A549 (cell line): ENCODE data around the gene NDUFB2. TPM values are rescaled to one million over a fixed set of nuclear protein-coding genes. Genes with fewer than 3 reads are reported as not detected.

Experiments used
- ATAC-seq, 2 experiments: fragments of 200-7000 bp in 1 of 2; fragments of >200 bp in 1 of 2; cut with Nextera tagmentation in 1 of 2; cut with Tn5 transposase in 1 of 2; 3 replicates each; pipeline versions ENCODE4 v1.8.0 to v1.9.1; 2018 to 2020; ENCODE audit warnings: mild to moderate bottlenecking in 1 of 2, moderate library complexity in 1 of 2
- CTCF ChIA-PET: fragments of 300-600 bp; sonication (Branson Sonifier 250); formaldehyde crosslinking; extraction: SDS; loops from one replicate; lab custom pipeline; 2021; ENCODE audit warnings: antibody characterized with exemption, inconsistent platforms; lab: Yijun Ruan, JAX
- POLR2A ChIA-PET: fragments of 350-600 bp; formaldehyde crosslinking; extraction: SDS; loops from one replicate; lab custom pipeline; 2021; ENCODE audit warnings: antibody characterized with exemption, inconsistent platforms; lab: Yijun Ruan, JAX
- DNase-seq, 2 experiments: peaks; one replicate each; pipeline versions ENCODE4 v3.0.0 to v3.0.0-alpha.2; 2011 to 2016; ENCODE audit warnings: low read depth in 1 of 2, low spot score in 1 of 2
- FAIRE-seq: peaks from 2 replicates; lab custom pipeline; 2011; peaks lifted over from hg19 to GRCh38; lab: Jason Lieb, UNC
- H3K27ac ChIP-seq, 2 experiments: fragments of >200 bp; sonication (Bioruptor Twin); formaldehyde crosslinking; 3 replicates each; pipeline ENCODE4 v1.5.1; 2016 to 2017
- H3K4me1 ChIP-seq: fragments of >200 bp; sonication (Bioruptor Twin); formaldehyde crosslinking; 3 replicates; pipeline ENCODE4 v1.6.1; 2016
- H3K4me2 ChIP-seq: fragments of >200 bp; sonication (Bioruptor Twin); formaldehyde crosslinking; 3 replicates; pipeline ENCODE4 v1.6.1; 2016
- H3K4me3 ChIP-seq: fragments of >200 bp; sonication (Bioruptor Twin); formaldehyde crosslinking; 3 replicates; pipeline ENCODE4 v1.5.1; 2016
- H3K9me3 ChIP-seq: fragments of >200 bp; sonication (Bioruptor Twin); formaldehyde crosslinking; 3 replicates; pipeline ENCODE4 v1.6.1; 2016
- CHD2 ChIP-seq: fragments of 150-350 bp; IDR thresholded peaks from 2 replicates; pipeline ENCODE4 v1.6.1; 2014; ENCODE audit warnings: low read length; ENCODE audit not compliant: partially characterized antibody
- EP300 ChIP-seq, 2 experiments: fragments of >200 bp; sonication (Bioruptor Twin); formaldehyde crosslinking; IDR thresholded peaks; 2 replicates in 1 of 2; 3 replicates in 1 of 2; pipeline ENCODE4 v1.6.1; 2016 to 2017
- KDM1A ChIP-seq: fragments of 200-600 bp; sonication (generic); IDR thresholded peaks from 2 replicates; pipeline ENCODE4 v1.6.1; 2016; ENCODE audit warnings: low read depth, mild to moderate bottlenecking
- MAZ ChIP-seq: fragments of 150-350 bp; IDR thresholded peaks from 2 replicates; pipeline ENCODE4 v1.6.1; 2014; ENCODE audit warnings: antibody characterized with exemption, low read depth, low read length, borderline replicate concordance
- RAD21 ChIP-seq, 2 experiments: fragments of >200 bp in 1 of 2; sonication (Bioruptor Twin) in 1 of 2; formaldehyde crosslinking in 1 of 2; IDR thresholded peaks in 1 of 2; conservative IDR thresholded peaks in 1 of 2; 2 replicates in 1 of 2; 3 replicates in 1 of 2; pipeline ENCODE4 v1.6.1; 2012 to 2018; ENCODE audit warnings: inconsistent platforms in 1 of 2
- SMC3 ChIP-seq: fragments of >200 bp; sonication (Bioruptor Twin); formaldehyde crosslinking; IDR thresholded peaks from 3 replicates; pipeline ENCODE4 v1.6.1; 2018; ENCODE audit warnings: inconsistent platforms
- TFCP2L1 ChIP-seq: fragments of 250-450 bp; sonication (Bioruptor Pico); IDR thresholded peaks from 2 replicates; pipeline ENCODE4 v1.5.0; 2021; ENCODE audit warnings: mild to moderate bottlenecking
- ZC3H11A ChIP-seq: fragments of 450-650 bp; IDR thresholded peaks from 2 replicates; pipeline ENCODE4 v1.6.1; 2014; ENCODE audit warnings: antibody characterized with exemption, mild to moderate bottlenecking
- ZFP36 ChIP-seq: fragments of 450-650 bp; IDR thresholded peaks from 2 replicates; pipeline ENCODE4 v1.6.1; 2014; ENCODE audit warnings: borderline replicate concordance; ENCODE audit not compliant: partially characterized antibody
- WGBS: methylation state at CpG from one replicate; pipeline ENCODE4 v1.1.6; 2017; ENCODE audit errors: missing lambda C conversion rate; 5-methylcytosine and 5-hydroxymethylcytosine counted together
- polyA plus RNA-seq, 4 experiments: library from polyadenylated mRNA; depleted of rRNA in 3 of 4; stranded (reverse); fragments of >200 nt; fragmentation: RNase III in 1 of 4; extraction: RNeasy Plus Mini Kit Qiagen cat#74134 plus additional on column Dnase treatment in 1 of 4; gene quantifications; 2 replicates in 3 of 4; 3 replicates in 1 of 4; pipeline ENCODE4 v1.2.3, GENCODE V29; 2011 to 2017
- TF ChIP-seq, protein P1 (sequence below): fragments of 150-350 bp; IDR thresholded peaks from 2 replicates; pipeline ENCODE4 v1.6.1; 2014; ENCODE audit warnings: low read depth, mild to moderate bottlenecking, low read length
- TF ChIP-seq, protein P2 (sequence below): fragments of >200 bp; sonication (Bioruptor Twin); formaldehyde crosslinking; IDR thresholded peaks from 3 replicates; pipeline ENCODE4 v1.5.1; 2016
- TF ChIP-seq, protein P3 (sequence below): IDR thresholded peaks from 2 replicates; pipeline ENCODE4 v1.6.1; 2012
- TF ChIP-seq, protein P4 (sequence below): fragments of 250-450 bp; sonication (Bioruptor Pico); IDR thresholded peaks from 2 replicates; pipeline ENCODE4 v1.5.0; 2020; ENCODE audit warnings: low read depth, mild to moderate bottlenecking, moderate library complexity

The NDUFB2 gene
- polyA plus RNA-seq, 2 of the 4 experiments (the other 2 are of a cell fraction): 370 to 381 TPM

DNA sequence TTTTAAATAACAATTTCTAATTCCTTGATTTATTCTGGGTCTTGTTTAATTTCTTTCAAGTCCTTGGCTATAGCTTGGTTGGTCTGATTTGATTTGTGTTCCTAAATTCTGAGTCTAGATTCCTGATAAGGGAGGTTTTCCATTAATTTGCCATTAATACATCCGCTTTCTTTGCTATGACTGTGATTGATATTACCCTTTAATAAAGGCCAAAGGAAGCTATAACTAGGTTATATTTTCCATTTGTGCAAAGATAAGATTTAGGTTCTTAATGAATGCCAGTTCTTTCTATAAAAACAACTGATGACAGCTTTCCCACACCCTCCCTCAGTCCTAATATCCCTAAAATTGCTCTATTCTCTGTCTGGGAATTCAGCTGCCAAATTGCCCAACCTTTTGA lies 28.2 kb downstream of the NDUFB2 start:
- ATAC-seq: no peak

DNA sequence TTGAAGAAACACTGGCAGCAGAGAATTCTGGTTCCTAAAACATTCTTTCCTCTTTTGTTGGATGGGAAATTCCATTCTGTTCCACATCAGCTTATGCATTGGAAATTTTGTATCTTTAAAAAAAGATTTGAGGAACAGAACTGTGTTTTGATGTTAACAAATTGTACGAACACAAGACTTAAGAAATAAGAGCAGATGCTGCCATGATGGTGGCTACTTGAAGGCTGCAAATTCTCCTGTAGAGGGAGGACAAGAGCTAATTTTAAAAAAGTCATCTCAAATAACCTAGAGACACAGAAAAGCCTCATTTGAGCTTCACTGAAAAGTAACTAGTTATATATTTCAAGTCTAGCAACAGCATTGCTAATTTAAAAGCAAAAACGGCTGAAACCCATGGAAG lies 29.8 kb downstream of the NDUFB2 start:
- TF ChIP-seq KDM1A (no peak), EP300 (IDR thresholded peaks at IDR 0.05) (no peak), SMC3 (peak; percentile 24; the same call in 1 of the 3 replicates), RAD21 (conservative IDR thresholded peaks at IDR 0.05 in 1 of 2, IDR thresholded peaks at IDR 0.05 in 1 of 2) (peak; percentile 39 to 57; a peak in 4 of 5 replicates)
- TF ChIP-seq, protein P1, sequence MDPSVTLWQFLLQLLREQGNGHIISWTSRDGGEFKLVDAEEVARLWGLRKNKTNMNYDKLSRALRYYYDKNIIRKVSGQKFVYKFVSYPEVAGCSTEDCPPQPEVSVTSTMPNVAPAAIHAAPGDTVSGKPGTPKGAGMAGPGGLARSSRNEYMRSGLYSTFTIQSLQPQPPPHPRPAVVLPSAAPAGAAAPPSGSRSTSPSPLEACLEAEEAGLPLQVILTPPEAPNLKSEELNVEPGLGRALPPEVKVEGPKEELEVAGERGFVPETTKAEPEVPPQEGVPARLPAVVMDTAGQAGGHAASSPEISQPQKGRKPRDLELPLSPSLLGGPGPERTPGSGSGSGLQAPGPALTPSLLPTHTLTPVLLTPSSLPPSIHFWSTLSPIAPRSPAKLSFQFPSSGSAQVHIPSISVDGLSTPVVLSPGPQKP: no peak
- TF ChIP-seq, protein P2, sequence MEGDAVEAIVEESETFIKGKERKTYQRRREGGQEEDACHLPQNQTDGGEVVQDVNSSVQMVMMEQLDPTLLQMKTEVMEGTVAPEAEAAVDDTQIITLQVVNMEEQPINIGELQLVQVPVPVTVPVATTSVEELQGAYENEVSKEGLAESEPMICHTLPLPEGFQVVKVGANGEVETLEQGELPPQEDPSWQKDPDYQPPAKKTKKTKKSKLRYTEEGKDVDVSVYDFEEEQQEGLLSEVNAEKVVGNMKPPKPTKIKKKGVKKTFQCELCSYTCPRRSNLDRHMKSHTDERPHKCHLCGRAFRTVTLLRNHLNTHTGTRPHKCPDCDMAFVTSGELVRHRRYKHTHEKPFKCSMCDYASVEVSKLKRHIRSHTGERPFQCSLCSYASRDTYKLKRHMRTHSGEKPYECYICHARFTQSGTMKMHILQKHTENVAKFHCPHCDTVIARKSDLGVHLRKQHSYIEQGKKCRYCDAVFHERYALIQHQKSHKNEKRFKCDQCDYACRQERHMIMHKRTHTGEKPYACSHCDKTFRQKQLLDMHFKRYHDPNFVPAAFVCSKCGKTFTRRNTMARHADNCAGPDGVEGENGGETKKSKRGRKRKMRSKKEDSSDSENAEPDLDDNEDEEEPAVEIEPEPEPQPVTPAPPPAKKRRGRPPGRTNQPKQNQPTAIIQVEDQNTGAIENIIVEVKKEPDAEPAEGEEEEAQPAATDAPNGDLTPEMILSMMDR: peak; percentile 40; the same call in 2 of the 3 replicates
- DNase-seq (peak; percentile 18 to 38), ATAC-seq (peak in 1 of 2 experiments; percentile 74; a peak in 2 of 6 replicates), FAIRE-seq (peak; percentile 68)
- no peaks in the 10 kb centered on the region for H3K4me1 ChIP-seq
- ChIA-PET POLR2A (no interaction called here), CTCF (interaction anchor here (0.6 to 1.6 kb wide), 12 partner anchors 9 to 807 kb away, joined by 3 to 9 read pairs (median 4); partner anchors contain the start of gene MRPS33)
- H3K4me3 ChIP-seq: no peak overlapping the region
- H3K4me2 ChIP-seq: no peak overlapping the region
- no peaks in the 10 kb centered on the region for H3K9me3 ChIP-seq
- no peak overlapping the region for H3K27ac ChIP-seq
- 50% methylated on average over 2 of the region's 2 CpGs for WGBS

More for the DNA sequence above, 28.2 kb downstream of the NDUFB2 start:
- WGBS: 92% methylated on average over 1 of the region's 1 CpG
- H3K4me3 ChIP-seq: no peak overlapping the region
- TF ChIP-seq, protein P3, sequence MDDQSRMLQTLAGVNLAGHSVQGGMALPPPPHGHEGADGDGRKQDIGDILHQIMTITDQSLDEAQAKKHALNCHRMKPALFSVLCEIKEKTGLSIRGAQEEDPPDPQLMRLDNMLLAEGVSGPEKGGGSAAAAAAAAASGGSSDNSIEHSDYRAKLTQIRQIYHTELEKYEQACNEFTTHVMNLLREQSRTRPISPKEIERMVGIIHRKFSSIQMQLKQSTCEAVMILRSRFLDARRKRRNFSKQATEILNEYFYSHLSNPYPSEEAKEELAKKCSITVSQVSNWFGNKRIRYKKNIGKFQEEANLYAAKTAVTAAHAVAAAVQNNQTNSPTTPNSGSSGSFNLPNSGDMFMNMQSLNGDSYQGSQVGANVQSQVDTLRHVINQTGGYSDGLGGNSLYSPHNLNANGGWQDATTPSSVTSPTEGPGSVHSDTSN: no peak
- TF ChIP-seq MAZ: no peak
- TF ChIP-seq, protein P2: no peak
- CTCF ChIA-PET: no interaction called here
- no peaks in the 10 kb centered on the region for H3K4me1 ChIP-seq
- H3K9me3 ChIP-seq: no peaks in the 10 kb centered on the region
- POLR2A ChIA-PET: no interaction called here
- H3K4me2 ChIP-seq: no peak overlapping the region
- FAIRE-seq (no peak), DNase-seq (no peak)
- no peak overlapping the region for H3K27ac ChIP-seq

DNA sequence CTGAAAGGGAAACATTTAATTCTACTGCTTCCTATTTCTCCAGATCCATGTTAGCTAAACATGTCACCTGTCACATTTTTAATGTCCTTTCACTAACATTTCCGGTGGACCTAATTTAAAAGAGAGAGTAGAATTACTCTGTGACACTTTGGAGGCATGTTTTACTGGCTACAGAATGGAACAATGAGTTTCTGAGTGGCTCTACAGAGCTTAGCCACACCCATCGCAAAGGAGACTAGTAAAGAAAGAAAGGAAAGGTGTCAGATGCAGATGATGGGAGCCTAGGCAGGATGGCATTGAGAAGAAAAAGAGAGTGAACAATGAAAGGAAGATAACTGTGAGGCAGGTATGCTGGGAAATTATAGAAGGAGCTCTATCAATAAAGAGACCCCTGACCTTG lies 35.9 kb downstream of the NDUFB2 start:
- WGBS: 93% methylated on average over 2 of the region's 2 CpGs
- H3K4me1 ChIP-seq: no peaks in the 10 kb centered on the region
- H3K4me3 ChIP-seq: no peak overlapping the region
- no peak overlapping the region for H3K4me2 ChIP-seq
- FAIRE-seq (no peak), ATAC-seq (no peak), DNase-seq (no peak)
- ChIA-PET POLR2A (no interaction called here), CTCF (no interaction called here)
- no peaks in the 10 kb centered on the region for H3K9me3 ChIP-seq
- H3K27ac ChIP-seq: no peak overlapping the region
- TF ChIP-seq, protein P4, sequence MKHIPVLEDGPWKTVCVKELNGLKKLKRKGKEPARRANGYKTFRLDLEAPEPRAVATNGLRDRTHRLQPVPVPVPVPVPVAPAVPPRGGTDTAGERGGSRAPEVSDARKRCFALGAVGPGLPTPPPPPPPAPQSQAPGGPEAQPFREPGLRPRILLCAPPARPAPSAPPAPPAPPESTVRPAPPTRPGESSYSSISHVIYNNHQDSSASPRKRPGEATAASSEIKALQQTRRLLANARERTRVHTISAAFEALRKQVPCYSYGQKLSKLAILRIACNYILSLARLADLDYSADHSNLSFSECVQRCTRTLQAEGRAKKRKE (CRISPR knock-in tag): no peak
- TF ChIP-seq TFCP2L1 (CRISPR knock-in tag) (no peak), ZFP36 (no peak), ZC3H11A (no peak), CHD2 (no peak)
